Smooth muscle cell (in vitro differentiated cells): ENCODE measurements around the gene ELFN1. TPM values are rescaled to one million over a fixed set of nuclear protein-coding genes. Genes with fewer than 3 reads are reported as not detected.

Experiments used
- DNase-seq: peaks from one replicate; lab custom pipeline; 2025; ENCODE audit not compliant: unreplicated experiment; lab: John Stamatoyannopoulos, UW
- H2AFZ ChIP-seq: fragments of 200-600 bp; sonication (generic); 2 replicates; pipeline ENCODE4 v1.6.0; 2016; ENCODE audit warnings: antibody characterized with exemption, low read depth, mild to moderate bottlenecking
- H3F3A ChIP-seq: fragments of 200-600 bp; sonication (generic); 2 replicates; pipeline ENCODE4 v1.6.0; 2017; ENCODE audit warnings: antibody characterized with exemption, low read depth
- H3K27ac ChIP-seq: fragments of 200-600 bp; sonication (generic); 2 replicates; pipeline ENCODE4 v1.5.1; 2016; ENCODE audit warnings: low read depth, mild to moderate bottlenecking
- H3K27me3 ChIP-seq: fragments of 200-600 bp; sonication (generic); 2 replicates; pipeline ENCODE4 v1.6.1; 2016; ENCODE audit warnings: low read depth, mild to moderate bottlenecking
- H3K36me3 ChIP-seq: fragments of 200-600 bp; sonication (generic); 2 replicates; pipeline ENCODE4 v1.5.1; 2016; ENCODE audit warnings: low read depth
- H3K4me1 ChIP-seq: fragments of 200-600 bp; sonication (generic); 2 replicates; pipeline ENCODE4 v1.5.1; 2016; ENCODE audit warnings: low read depth
- H3K4me2 ChIP-seq: fragments of 200-600 bp; sonication (generic); 2 replicates; pipeline ENCODE4 v1.6.0; 2016; ENCODE audit warnings: mild to moderate bottlenecking
- H3K4me3 ChIP-seq: fragments of 200-600 bp; sonication (generic); 2 replicates; pipeline ENCODE4 v1.5.1; 2016; ENCODE audit warnings: mild to moderate bottlenecking
- H3K79me2 ChIP-seq: fragments of 200-600 bp; sonication (generic); 2 replicates; pipeline ENCODE4 v1.6.0; 2016; ENCODE audit warnings: low read depth, mild to moderate bottlenecking
- H3K9ac ChIP-seq: fragments of 200-600 bp; sonication (generic); 2 replicates; pipeline ENCODE4 v1.6.0; 2016; ENCODE audit warnings: low read depth
- H3K9me3 ChIP-seq: fragments of 200-600 bp; sonication (generic); replicated peaks from 2 replicates; pipeline ENCODE4 v1.5.1; 2016; ENCODE audit warnings: low read depth
- H4K20me1 ChIP-seq: fragments of 200-600 bp; sonication (generic); 2 replicates; pipeline ENCODE4 v1.6.0; 2016; ENCODE audit warnings: low read depth
- WGBS: methylation state at CpG from one replicate; pipeline ENCODE4 v1.1.7; 2016; ENCODE audit warnings: low lambda C conversion rate; 5-methylcytosine and 5-hydroxymethylcytosine counted together
- polyA plus RNA-seq: library from polyadenylated mRNA; unstranded; fragments of >200 nt; fragmentation: Nextera tagmentation; extraction: Ambion mirVana; gene quantifications from 2 replicates; pipeline ENCODE4 v1.2.1, GENCODE V29; 2016
- total RNA-seq: library from RNA; depleted of rRNA; stranded (reverse); fragments of >200 nt; gene quantifications from 2 replicates; pipeline ENCODE4 v1.2.3, GENCODE V29; 2014
- TF ChIP-seq, protein P1 (sequence below): fragments of 200-600 bp; sonication (generic); IDR thresholded peaks from 2 replicates; pipeline ENCODE4 v1.5.1; 2017; ENCODE audit warnings: borderline replicate concordance, mild to moderate bottlenecking, antibody characterized with exemption; ENCODE audit not compliant: insufficient read depth, poor library complexity, severe bottlenecking

ELFN1 gene
- total and polyA plus RNA-seq, 2 experiments from 2014 or later: 4.2 to 6.2 TPM

DNA sequence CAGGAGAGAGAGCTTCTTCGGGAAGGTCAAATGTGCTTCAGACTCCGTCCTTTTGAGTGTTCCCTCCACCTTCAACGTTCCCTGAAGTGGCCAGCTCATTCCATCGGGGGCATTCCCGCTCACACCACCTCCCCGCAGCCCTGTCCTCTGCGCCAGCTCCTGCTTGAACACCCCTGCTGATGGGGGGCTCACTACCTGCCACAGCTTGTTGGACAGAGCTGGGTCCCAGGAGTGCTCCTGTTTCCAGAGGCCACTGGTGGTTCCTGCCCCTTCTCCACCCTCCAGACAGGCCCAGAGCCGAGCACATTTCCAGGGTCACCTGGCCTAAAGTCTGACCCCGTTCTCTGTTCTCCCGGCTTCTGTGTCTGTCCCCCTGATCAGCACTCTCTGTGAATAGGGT, 67.4 kb downstream of the ELFN1 start:
- 93% methylated on average over 10 of the region's 10 CpGs for WGBS
- Histone ChIP-seq H2AFZ (no peak overlapping the region), H4K20me1 (no peaks in the 10 kb centered on the region), H3F3A (no peaks in the 10 kb centered on the region), H3K27me3 (no peaks in the 10 kb centered on the region), H3K4me3 (no peak overlapping the region), H3K9me3 (no peaks in the 10 kb centered on the region), H3K27ac (no peak overlapping the region), H3K4me1 (no peaks in the 10 kb centered on the region), H3K4me2 (no peak overlapping the region), H3K79me2 (no peaks in the 10 kb centered on the region), H3K36me3 (no peaks in the 10 kb centered on the region), H3K9ac (no peak overlapping the region)
- no peak for DNase-seq
- TF ChIP-seq, protein P1, sequence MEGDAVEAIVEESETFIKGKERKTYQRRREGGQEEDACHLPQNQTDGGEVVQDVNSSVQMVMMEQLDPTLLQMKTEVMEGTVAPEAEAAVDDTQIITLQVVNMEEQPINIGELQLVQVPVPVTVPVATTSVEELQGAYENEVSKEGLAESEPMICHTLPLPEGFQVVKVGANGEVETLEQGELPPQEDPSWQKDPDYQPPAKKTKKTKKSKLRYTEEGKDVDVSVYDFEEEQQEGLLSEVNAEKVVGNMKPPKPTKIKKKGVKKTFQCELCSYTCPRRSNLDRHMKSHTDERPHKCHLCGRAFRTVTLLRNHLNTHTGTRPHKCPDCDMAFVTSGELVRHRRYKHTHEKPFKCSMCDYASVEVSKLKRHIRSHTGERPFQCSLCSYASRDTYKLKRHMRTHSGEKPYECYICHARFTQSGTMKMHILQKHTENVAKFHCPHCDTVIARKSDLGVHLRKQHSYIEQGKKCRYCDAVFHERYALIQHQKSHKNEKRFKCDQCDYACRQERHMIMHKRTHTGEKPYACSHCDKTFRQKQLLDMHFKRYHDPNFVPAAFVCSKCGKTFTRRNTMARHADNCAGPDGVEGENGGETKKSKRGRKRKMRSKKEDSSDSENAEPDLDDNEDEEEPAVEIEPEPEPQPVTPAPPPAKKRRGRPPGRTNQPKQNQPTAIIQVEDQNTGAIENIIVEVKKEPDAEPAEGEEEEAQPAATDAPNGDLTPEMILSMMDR: no peak

DNA sequence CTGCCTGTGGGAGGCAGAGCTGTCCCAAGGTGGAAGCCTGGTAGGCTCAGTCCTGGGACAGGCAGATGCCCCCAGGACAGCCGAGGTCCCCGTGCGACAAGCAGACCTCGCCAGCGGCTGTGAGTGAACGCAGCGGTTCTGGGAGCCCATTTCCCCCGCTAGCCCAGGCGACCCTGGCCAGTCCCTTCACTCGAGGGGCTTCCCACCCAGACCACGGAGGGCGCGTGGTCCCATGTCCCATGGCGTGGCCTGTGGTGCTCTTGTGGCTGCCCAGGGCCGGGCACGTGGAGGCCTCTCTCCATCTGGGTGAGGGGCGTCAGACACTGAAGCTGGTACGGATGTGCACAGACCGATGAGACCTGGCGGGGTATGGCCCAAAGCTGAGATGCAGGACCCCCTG, 67.9 kb downstream of the ELFN1 start:
- no peaks in the 10 kb centered on the region for H3K9me3 ChIP-seq
- H3K4me2 ChIP-seq: no peak overlapping the region
- no peaks in the 10 kb centered on the region for H3K79me2 ChIP-seq
- no peaks in the 10 kb centered on the region for H4K20me1 ChIP-seq
- no peak overlapping the region for H2AFZ ChIP-seq
- no peaks in the 10 kb centered on the region for H3F3A ChIP-seq
- no peak for DNase-seq
- TF ChIP-seq, protein P1: no peak
- H3K27me3 ChIP-seq: no peaks in the 10 kb centered on the region
- 94% methylated on average over 20 of the region's 20 CpGs for WGBS
- H3K36me3 ChIP-seq: no peaks in the 10 kb centered on the region
- no peak overlapping the region for H3K27ac ChIP-seq
- H3K4me3 ChIP-seq: no peak overlapping the region
- H3K9ac ChIP-seq: no peak overlapping the region
- H3K4me1 ChIP-seq: no peaks in the 10 kb centered on the region

DNA sequence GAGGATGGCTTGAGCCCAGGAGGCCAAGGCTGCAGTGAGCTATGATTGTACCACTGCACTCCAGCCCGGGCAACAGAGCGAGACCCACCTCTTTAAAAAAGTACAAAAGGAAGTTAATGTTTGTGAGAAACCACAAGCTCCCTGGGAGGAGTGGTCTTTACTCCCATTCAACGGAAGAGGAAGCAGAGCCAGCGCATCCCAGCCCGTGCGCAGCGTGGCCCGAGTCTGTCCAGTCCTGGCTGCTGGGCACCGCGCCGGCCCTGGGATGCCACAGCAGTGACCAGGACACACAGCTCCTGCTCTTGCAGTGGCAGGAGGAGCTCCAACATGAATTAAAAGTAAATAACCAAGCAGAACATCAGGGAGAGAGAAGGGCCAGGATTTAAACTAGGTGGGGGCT, 68.4 kb downstream of the ELFN1 start:
- Histone ChIP-seq H3K36me3 (no peaks in the 10 kb centered on the region), H4K20me1 (no peaks in the 10 kb centered on the region), H3K9me3 (no peaks in the 10 kb centered on the region), H3K4me1 (no peaks in the 10 kb centered on the region), H3K27ac (no peak overlapping the region), H3K4me2 (no peak overlapping the region), H3K9ac (no peak overlapping the region), H3K27me3 (no peaks in the 10 kb centered on the region), H3F3A (no peaks in the 10 kb centered on the region), H3K4me3 (no peak overlapping the region), H2AFZ (no peak overlapping the region), H3K79me2 (no peaks in the 10 kb centered on the region)
- WGBS: 95% methylated on average over 11 of the region's 11 CpGs
- no peak for DNase-seq
- TF ChIP-seq, protein P1: no peak

DNA sequence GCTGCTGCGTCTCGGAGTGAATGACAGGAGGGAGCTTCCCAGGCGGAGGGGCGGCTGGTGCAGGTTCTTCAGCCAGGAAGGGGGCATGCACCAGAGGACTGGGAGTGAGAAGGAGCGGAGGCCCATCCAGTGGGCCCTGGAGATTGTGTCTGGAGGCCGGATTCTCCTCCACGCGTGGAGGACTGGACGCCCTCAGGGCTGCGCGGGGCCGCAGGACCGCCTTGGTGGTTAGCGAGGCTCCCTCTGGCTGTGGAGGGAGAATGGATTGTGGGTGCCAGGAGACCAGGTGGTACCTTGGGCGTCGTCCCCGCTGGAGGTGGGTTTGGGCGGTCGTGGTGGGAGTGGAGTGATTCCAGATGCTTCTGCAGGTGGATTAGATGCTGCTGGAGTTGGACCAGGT, 68.9 kb downstream of the ELFN1 start:
- TF ChIP-seq, protein P1: no peak
- WGBS: 94% methylated on average over 19 of the region's 19 CpGs
- no peaks in the 10 kb centered on the region for H3K36me3 ChIP-seq
- no peaks in the 10 kb centered on the region for H4K20me1 ChIP-seq
- no peak overlapping the region for H3K4me2 ChIP-seq
- no peak overlapping the region for H3K9ac ChIP-seq
- no peak overlapping the region for H2AFZ ChIP-seq
- H3F3A ChIP-seq: no peaks in the 10 kb centered on the region
- H3K27me3 ChIP-seq: no peaks in the 10 kb centered on the region
- no peak overlapping the region for H3K4me3 ChIP-seq
- no peak overlapping the region for H3K27ac ChIP-seq
- H3K9me3 ChIP-seq: no peaks in the 10 kb centered on the region
- no peaks in the 10 kb centered on the region for H3K4me1 ChIP-seq
- no peaks in the 10 kb centered on the region for H3K79me2 ChIP-seq
- no peak for DNase-seq
